ENCODE measurements around the gene HNRNPUL1. TPM values are rescaled to one million over a fixed set of nuclear protein-coding genes. Genes with fewer than 3 reads are reported as not detected.

The HNRNPUL1 gene
- polyA plus RNA-seq, 1 donor (not counting 4 experiments of a cell fraction or from before 2014, with no cell fraction given) = 48.3 TPM

GRCh38 chr19:41239363-41239762, 24.8 kb upstream of the HNRNPUL1 start:
- dilution Hi-C loops (cut with MboI; ENCODE audit: extremely low pct_ligation_motif_present, low sequenced_read_pairs) = no loop called here
- no peak overlapping the region for H3K27ac ChIP-seq (ENCODE audit: control insufficient read depth, insufficient read depth, low read length)
- no peak for DNase-seq (ENCODE audit: low read depth, low spot score)
- no peaks in the 10 kb centered on the region for H3K4me1 ChIP-seq (ENCODE audit: control insufficient read depth, extremely low read depth, insufficient read depth, low read length)
- H4K20me1 ChIP-seq (ENCODE audit: control insufficient read depth, extremely low read depth, insufficient read depth, low read length) = no peaks in the 10 kb centered on the region
- no peaks in the 10 kb centered on the region for H3K9me1 ChIP-seq (ENCODE audit: control insufficient read depth, extremely low read depth, insufficient read depth, low read length)
- no peak for TF ChIP-seq EZH2 (IDR thresholded peaks at IDR 0.05; ENCODE audit: low read length)
- no peak for TF ChIP-seq CTCF (optimal IDR thresholded peaks at IDR 0.05 in 1 of 3, IDR thresholded peaks at IDR 0.05 in 1 of 3, conservative IDR thresholded peaks at IDR 0.05 in 1 of 3; ENCODE audit: extremely low read depth in 1 of 3, insufficient read depth in 2 of 3, low read length in 3 of 3)
- H3K4me3 ChIP-seq (ENCODE audit: control insufficient read depth in 2 of 3, extremely low read depth in 1 of 3, insufficient read depth in 2 of 3, low read depth in 1 of 3, low read length in 3 of 3) = no peak overlapping the region
- H3K79me2 ChIP-seq (ENCODE audit: control insufficient read depth, insufficient read depth, low read length) = no peaks in the 10 kb centered on the region
- H3K9me3 ChIP-seq (ENCODE audit: control insufficient read depth, low read depth, low read length) = no peaks in the 10 kb centered on the region
- H3K27me3 ChIP-seq (ENCODE audit: control insufficient read depth, extremely low read depth, insufficient read depth, low read length) = no peaks in the 10 kb centered on the region
- no peak for FAIRE-seq
- no peak overlapping the region for H2AFZ ChIP-seq (ENCODE audit: control insufficient read depth, low read length)
- peaks cover 9 to 24% of the 10 kb centered on the region in 2 experiments for H3K36me3 ChIP-seq (ENCODE audit: control insufficient read depth in 2 of 2, extremely low read depth in 1 of 2, insufficient read depth in 2 of 2, low read length in 2 of 2)
- H3K9ac ChIP-seq (ENCODE audit: control insufficient read depth, extremely low read depth, insufficient read depth, low read length) = no peak overlapping the region
- no peak overlapping the region for H3K4me2 ChIP-seq (ENCODE audit: control insufficient read depth, extremely low read depth, insufficient read depth, low read depth, low read length)

GRCh38 chr19:41239961-41240574, 24.1 kb upstream of the HNRNPUL1 start:
- no peak overlapping the region for H3K27ac ChIP-seq (ENCODE audit: control insufficient read depth, insufficient read depth, low read length)
- TF ChIP-seq EZH2 (IDR thresholded peaks at IDR 0.05; ENCODE audit: low read length) = no peak
- TF ChIP-seq CTCF (optimal IDR thresholded peaks at IDR 0.05 in 1 of 3, IDR thresholded peaks at IDR 0.05 in 1 of 3, conservative IDR thresholded peaks at IDR 0.05 in 1 of 3; ENCODE audit: extremely low read depth in 1 of 3, insufficient read depth in 2 of 3, low read length in 3 of 3) = no peak
- no peak overlapping the region for H3K4me2 ChIP-seq (ENCODE audit: control insufficient read depth, extremely low read depth, insufficient read depth, low read depth, low read length)
- H3K9ac ChIP-seq (ENCODE audit: control insufficient read depth, extremely low read depth, insufficient read depth, low read length) = no peak overlapping the region
- H3K36me3 ChIP-seq (ENCODE audit: control insufficient read depth in 2 of 2, extremely low read depth in 1 of 2, insufficient read depth in 2 of 2, low read length in 2 of 2) = peaks cover 9 to 22% of the 10 kb centered on the region in 2 experiments
- H3K9me1 ChIP-seq (ENCODE audit: control insufficient read depth, extremely low read depth, insufficient read depth, low read length) = no peaks in the 10 kb centered on the region
- H3K27me3 ChIP-seq (ENCODE audit: control insufficient read depth, extremely low read depth, insufficient read depth, low read length) = no peaks in the 10 kb centered on the region
- H2AFZ ChIP-seq (ENCODE audit: control insufficient read depth, low read length) = no peak overlapping the region
- no peak overlapping the region for H3K4me3 ChIP-seq (ENCODE audit: control insufficient read depth in 2 of 3, extremely low read depth in 1 of 3, insufficient read depth in 2 of 3, low read depth in 1 of 3, low read length in 3 of 3)
- H3K9me3 ChIP-seq (ENCODE audit: control insufficient read depth, low read depth, low read length) = no peaks in the 10 kb centered on the region
- dilution Hi-C loops (cut with MboI; ENCODE audit: extremely low pct_ligation_motif_present, low sequenced_read_pairs) = no loop called here
- FAIRE-seq = no peak
- H3K79me2 ChIP-seq (ENCODE audit: control insufficient read depth, insufficient read depth, low read length) = no peaks in the 10 kb centered on the region
- H3K4me1 ChIP-seq (ENCODE audit: control insufficient read depth, extremely low read depth, insufficient read depth, low read length) = no peaks in the 10 kb centered on the region
- H4K20me1 ChIP-seq (ENCODE audit: control insufficient read depth, extremely low read depth, insufficient read depth, low read length) = no peaks in the 10 kb centered on the region
- no peak for DNase-seq (ENCODE audit: low read depth, low spot score)
